Measurements from ENCODE around the gene MBNL1. TPM values are rescaled to one million over a fixed set of nuclear protein-coding genes. Genes with fewer than 3 reads are reported as not detected.
"Not testable (repeated sequence)": the region's sequence is repeated elsewhere in the genome, so short reads cannot be mapped to it uniquely, and the experiment has no call there.

MBNL1 gene
- total RNA-seq, 1 donor from 2014 or later = 180 TPM

GRCh38 chr3:152325136-152325535 is 56.4 kb downstream of the MBNL1 start:
- intact Hi-C loops (cut with DNase I) = no loop called here
- ATAC-seq (no peak), DNase-seq (ENCODE audit: missing footprints) (no peak)

- ATAC-seq (no peak), DNase-seq (ENCODE audit: missing footprints) (no peak)
- intact Hi-C loops (cut with DNase I) = no loop called here
Observed at GRCh38 chr3:152327203-152327602, 58.5 kb downstream of the MBNL1 start.

- DNase-seq (ENCODE audit: missing footprints) = no peak
- ATAC-seq = peak; percentile 59
- intact Hi-C loops (cut with DNase I) = no loop called here
Observed at GRCh38 chr3:152328841-152329240, 60.1 kb downstream of the MBNL1 start.

DNA sequence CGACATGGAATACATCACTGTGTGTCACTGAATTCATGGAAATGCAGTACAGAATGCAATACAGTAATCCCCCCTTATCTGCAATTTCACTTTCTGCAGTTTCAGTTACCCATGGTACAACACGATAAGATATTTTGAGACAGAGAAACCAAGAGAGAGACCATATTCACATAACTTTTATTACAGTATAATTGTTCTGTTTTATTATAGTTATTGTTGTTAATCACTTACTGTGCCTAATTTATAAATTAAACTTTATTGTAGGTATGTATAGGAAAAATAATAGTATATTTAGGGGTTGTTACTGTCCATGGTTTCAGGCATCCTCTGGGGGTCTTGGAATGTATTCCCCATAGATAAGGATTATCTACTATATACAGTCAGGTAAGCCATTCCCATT is 61.8 kb downstream of the MBNL1 start:
- no peak for DNase-seq (ENCODE audit: missing footprints)
- no peak for ATAC-seq
- intact Hi-C loops (cut with DNase I) = loop anchor here (5.0 kb wide), 1 partner anchor 52 kb away; no protein-coding TSS in a partner anchor

DNA sequence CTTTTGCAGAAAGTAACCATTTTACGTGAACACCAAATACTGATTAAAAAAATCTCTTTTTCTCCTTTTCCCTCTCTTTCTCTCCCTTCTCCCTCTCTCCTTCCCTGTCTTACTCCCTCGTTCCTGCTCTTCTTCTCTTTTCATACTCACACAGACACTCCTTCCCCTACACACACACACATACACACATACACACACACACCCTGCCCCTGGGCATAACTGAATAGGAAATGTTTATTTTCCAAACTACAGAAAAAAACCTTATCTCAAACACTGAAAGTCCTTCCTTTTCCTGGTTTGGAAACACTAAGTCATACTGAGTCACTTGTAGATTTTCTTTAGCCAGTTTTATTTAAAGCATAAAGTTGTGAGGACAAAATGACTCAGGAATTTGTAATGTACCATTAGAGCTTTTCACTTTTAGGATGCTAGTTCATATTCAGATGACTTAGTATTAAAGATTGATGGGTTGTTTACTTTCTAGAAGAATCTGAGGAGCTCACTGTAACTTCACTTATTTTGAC is 62.4 kb downstream of the MBNL1 start:
- intact Hi-C loops (cut with DNase I) = loop anchor here (5.0 kb wide), 1 partner anchor 51 kb away; no protein-coding TSS in a partner anchor
- DNase-seq (ENCODE audit: missing footprints) (no peak), ATAC-seq (peak; percentile 60)

- intact Hi-C loops (cut with DNase I) = loop anchor here (5.0 kb wide), 1 partner anchor 50 kb away; no protein-coding TSS in a partner anchor
- no peak for ATAC-seq
- no peak for DNase-seq (ENCODE audit: missing footprints)
Observed at GRCh38 chr3:152331998-152332397, 63.3 kb downstream of the MBNL1 start.

DNA sequence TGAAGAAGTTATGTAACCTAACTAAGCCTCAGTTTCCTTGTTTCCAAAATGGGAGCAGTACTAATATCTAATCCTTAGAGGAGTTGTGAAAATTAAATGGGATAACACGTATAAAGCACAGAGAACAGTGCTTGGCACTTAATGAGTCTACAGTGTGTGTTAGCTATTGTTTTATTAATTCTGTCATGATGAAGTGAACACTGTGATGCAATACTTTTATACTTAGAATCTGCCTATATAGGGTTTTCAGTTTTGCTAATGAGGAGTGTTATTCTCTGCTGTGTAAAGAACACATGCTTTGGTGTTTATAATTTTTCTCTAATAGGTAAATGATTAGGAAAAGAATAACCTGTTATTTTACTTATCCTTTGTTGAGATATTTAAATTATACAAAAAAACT is 65.2 kb downstream of the MBNL1 start:
- ATAC-seq (no peak), DNase-seq (ENCODE audit: missing footprints) (no peak)
- intact Hi-C loops (cut with DNase I) = loop anchor here (5.0 kb wide), 1 partner anchor 48 kb away; no protein-coding TSS in a partner anchor

GRCh38 chr3:152334761-152335160 is 66.0 kb downstream of the MBNL1 start:
- DNase-seq (ENCODE audit: missing footprints) (no peak), ATAC-seq (no peak)
- intact Hi-C loops (cut with DNase I) = loop anchor here (5.0 kb wide), 1 partner anchor 48 kb away; no protein-coding TSS in a partner anchor

DNA sequence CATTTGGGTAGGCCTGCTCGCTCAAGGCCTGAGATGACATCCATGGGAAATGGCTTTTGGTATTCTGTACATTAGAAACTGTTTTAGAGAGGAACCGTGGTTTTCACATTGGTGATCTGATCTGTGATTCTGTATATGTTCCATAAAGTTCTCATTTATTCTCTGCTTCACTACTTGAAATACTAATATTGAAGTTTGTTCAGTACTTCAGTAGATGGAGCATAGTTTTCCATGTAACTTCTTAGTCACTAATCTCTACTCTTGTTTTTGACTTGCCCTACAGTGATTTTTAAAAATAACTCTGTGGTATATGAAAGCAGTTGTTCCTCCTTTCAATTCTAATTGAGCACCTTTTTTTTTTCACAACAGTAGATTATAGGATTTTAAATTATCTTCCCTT is 66.5 kb downstream of the MBNL1 start:
- intact Hi-C loops (cut with DNase I) = no loop called here
- ATAC-seq = no peak
- DNase-seq (ENCODE audit: missing footprints) = no peak

DNA sequence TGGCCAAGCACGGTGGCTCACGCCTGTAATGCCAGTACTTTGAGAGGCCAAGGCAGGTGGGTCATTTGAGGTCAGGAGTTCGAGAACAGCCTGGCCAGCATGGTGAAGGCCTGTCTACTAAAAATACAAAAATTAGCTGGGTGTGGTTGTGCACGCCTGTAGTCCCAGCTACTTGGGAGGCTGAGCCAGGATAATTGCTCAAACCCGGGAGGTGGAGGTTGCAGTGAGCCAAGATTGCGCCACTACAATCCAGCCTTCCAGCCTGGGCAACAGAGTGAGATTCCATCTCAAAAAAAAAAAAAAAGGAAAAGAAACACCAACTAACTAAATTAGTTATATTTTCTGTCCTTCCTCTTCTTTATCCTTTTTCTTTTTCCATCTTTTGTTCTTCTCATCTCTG is 68.6 kb downstream of the MBNL1 start:
- peak; percentile 45 for ATAC-seq
- intact Hi-C loops (cut with DNase I); DNase-seq (ENCODE audit: missing footprints): not testable (repeated sequence)

- ATAC-seq (no peak), DNase-seq (ENCODE audit: missing footprints) (no peak)
- intact Hi-C loops (cut with DNase I) = no loop called here
Observed at GRCh38 chr3:152338159-152338720, 69.5 kb downstream of the MBNL1 start.

- intact Hi-C loops (cut with DNase I) = no loop called here
- DNase-seq (ENCODE audit: missing footprints) (no peak), ATAC-seq (no peak)
Observed at GRCh38 chr3:152339881-152340505, 71.3 kb downstream of the MBNL1 start.

GRCh38 chr3:152345233-152345632 is 76.5 kb downstream of the MBNL1 start:
- DNase-seq (ENCODE audit: missing footprints) (no peak), ATAC-seq (no peak)
- intact Hi-C loops (cut with DNase I) = no loop called here

- DNase-seq (ENCODE audit: missing footprints) = no peak
- intact Hi-C loops (cut with DNase I) = no loop called here
- no peak for ATAC-seq
Observed at GRCh38 chr3:152346058-152346457, 77.3 kb downstream of the MBNL1 start.

GRCh38 chr3:152346740-152347139 is 78.0 kb downstream of the MBNL1 start:
- no peak for ATAC-seq
- DNase-seq (ENCODE audit: missing footprints) = no peak
- intact Hi-C loops (cut with DNase I) = no loop called here

DNA sequence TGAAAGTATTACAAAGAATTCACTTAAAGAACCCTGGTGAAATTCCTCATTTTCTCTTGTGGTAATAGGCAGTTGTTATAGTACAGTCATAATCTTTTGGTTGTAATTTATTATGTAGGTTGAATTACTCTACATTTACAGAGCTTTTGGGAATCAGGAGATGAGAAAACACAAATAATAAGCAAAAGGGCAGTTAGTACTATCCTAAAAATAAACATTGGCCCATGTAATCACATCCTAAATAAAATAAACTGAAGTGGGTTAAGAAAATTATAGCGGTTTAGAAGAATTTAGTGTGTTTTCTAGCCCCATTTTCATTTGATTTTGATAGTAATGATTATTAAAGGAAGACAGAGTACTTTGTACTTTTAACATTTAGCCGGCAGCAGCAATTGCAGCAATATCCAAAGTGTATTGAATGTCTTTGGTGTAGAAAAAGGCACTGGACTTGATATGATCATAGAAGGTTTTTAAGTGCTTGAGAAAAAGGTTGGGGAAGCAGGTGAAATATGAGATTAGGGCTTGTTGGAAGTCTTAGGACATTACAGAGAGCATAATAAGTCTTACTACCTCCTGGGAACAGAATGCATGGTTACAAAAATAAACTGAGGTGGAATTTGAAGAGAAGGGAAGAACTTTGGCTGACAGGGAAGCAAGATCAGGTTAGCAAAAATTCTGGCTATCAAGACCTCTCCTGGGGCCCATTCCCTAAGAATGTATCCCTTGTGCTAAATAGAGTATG is 79.9 kb downstream of the MBNL1 start:
- intact Hi-C loops (cut with DNase I) = no loop called here
- ATAC-seq (no peak), DNase-seq (ENCODE audit: missing footprints) (no peak)

DNA sequence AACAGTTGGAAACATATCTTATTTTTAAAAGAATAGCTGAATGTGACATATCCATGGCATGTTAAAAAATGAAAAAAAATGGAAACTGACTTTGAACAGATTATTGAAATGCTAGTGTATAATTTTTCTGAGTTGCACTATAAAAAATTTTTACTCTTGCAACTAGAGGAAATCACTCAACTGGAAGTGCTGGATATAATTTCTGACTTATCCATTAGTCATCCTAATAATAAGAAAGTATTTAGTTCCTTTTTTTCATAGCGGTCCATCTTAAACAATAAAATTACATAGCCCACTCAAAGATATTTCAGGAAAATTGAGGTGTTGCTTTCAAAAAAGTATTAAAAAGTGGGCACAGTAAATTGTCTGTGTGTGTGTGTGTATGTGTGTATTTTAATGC is 80.7 kb downstream of the MBNL1 start:
- no peak for DNase-seq (ENCODE audit: missing footprints)
- intact Hi-C loops (cut with DNase I) = no loop called here
- ATAC-seq = no peak

- intact Hi-C loops (cut with DNase I) = no loop called here
- DNase-seq (ENCODE audit: missing footprints) (no peak), ATAC-seq (no peak)
Observed at GRCh38 chr3:152350139-152350538, 81.4 kb downstream of the MBNL1 start.

GRCh38 chr3:152350776-152351175 is 82.0 kb downstream of the MBNL1 start:
- ATAC-seq (no peak), DNase-seq (ENCODE audit: missing footprints) (no peak)
- intact Hi-C loops (cut with DNase I) = no loop called here

- intact Hi-C loops (cut with DNase I) = no loop called here
- ATAC-seq (peak; percentile 47), DNase-seq (ENCODE audit: missing footprints) (no peak)
Observed at GRCh38 chr3:152352554-152352953, 83.8 kb downstream of the MBNL1 start.
